Measurements from ENCODE around the gene UTP20.

UTP20 gene

DNA sequence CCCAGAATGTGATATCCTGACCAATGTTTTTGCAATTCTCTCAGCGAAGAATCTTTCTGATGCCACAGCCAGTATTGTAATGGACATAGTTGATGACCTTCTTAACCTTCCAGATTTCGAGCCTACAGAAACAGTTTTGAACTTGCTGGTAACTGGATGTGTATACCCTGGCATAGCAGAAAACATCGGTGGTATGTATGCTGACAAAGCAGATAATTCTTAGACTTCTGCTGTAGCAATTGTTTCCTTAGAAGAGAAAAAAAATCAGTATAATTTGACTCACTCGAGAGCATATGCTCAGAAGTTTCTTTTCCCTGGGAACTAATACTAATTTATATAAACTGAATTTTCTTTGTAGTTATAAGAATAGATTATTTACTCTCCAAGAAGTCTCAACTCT is 58.2 kb downstream of the UTP20 start:
- Histone ChIP-seq H3K9me3 (ENCODE audit: control insufficient read depth, insufficient read depth, low read length) (no peaks in the 10 kb centered on the region), H3K4me1 (ENCODE audit: control insufficient read depth, low read length) (no peaks in the 10 kb centered on the region), H3K9me2 (replicated peaks; ENCODE audit: control insufficient read depth, low read length) (no peaks in the 10 kb centered on the region), H3K4me3 (ENCODE audit: low read length) (no peak overlapping the region), H3K36me3 (ENCODE audit: control insufficient read depth, low read length) (peaks cover 60% of the 10 kb centered on the region), H3K79me2 (ENCODE audit: control insufficient read depth, low read length) (no peaks in the 10 kb centered on the region), H3K27ac (ENCODE audit: low read depth, low read length) (no peak overlapping the region), H3K27me3 (ENCODE audit: control insufficient read depth, low read length) (no peaks in the 10 kb centered on the region), H3F3A (ENCODE audit: control insufficient read depth, insufficient read depth) (no peaks in the 10 kb centered on the region), H4K20me1 (ENCODE audit: control insufficient read depth, insufficient read depth, low read depth, low read length) (no peaks in the 10 kb centered on the region), H3K4me2 (ENCODE audit: low read length) (no peak overlapping the region)
- TF ChIP-seq EZH2phosphoT487 (IDR thresholded peaks at IDR 0.05; ENCODE audit: borderline replicate concordance, low read length) = no peak
- TF ChIP-seq, protein P1, sequence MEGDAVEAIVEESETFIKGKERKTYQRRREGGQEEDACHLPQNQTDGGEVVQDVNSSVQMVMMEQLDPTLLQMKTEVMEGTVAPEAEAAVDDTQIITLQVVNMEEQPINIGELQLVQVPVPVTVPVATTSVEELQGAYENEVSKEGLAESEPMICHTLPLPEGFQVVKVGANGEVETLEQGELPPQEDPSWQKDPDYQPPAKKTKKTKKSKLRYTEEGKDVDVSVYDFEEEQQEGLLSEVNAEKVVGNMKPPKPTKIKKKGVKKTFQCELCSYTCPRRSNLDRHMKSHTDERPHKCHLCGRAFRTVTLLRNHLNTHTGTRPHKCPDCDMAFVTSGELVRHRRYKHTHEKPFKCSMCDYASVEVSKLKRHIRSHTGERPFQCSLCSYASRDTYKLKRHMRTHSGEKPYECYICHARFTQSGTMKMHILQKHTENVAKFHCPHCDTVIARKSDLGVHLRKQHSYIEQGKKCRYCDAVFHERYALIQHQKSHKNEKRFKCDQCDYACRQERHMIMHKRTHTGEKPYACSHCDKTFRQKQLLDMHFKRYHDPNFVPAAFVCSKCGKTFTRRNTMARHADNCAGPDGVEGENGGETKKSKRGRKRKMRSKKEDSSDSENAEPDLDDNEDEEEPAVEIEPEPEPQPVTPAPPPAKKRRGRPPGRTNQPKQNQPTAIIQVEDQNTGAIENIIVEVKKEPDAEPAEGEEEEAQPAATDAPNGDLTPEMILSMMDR (IDR thresholded peaks at IDR 0.05; ENCODE audit: low read depth, low read length, poor library complexity, severe bottlenecking) = no peak

DNA sequence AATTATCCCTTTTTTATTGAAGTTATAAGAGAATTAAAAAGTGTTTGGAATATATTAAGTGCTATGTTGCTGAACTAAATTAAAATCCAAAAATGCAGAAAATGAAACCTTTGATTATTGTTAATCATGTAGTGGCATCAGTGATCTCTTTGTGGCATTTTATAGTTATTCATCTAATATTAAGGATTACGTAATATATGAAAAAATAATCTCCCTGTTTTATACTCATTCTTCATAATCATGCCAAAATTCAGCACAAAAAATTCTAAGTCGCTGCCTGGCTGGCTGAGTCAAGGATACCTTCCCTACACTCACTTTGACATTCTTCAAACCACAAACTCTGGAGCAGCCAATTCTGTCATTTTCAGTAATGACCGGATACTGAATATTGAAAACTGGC is 64.0 kb downstream of the UTP20 start:
- Histone ChIP-seq H3K4me2 (ENCODE audit: low read length) (no peak overlapping the region), H3K9me3 (ENCODE audit: control insufficient read depth, insufficient read depth, low read length) (no peaks in the 10 kb centered on the region), H3K4me3 (ENCODE audit: low read length) (no peak overlapping the region), H3K36me3 (ENCODE audit: control insufficient read depth, low read length) (peaks cover 75% of the 10 kb centered on the region), H3K9me2 (replicated peaks; ENCODE audit: control insufficient read depth, low read length) (no peaks in the 10 kb centered on the region), H3F3A (ENCODE audit: control insufficient read depth, insufficient read depth) (peaks cover 4% of the 10 kb centered on the region; the same call in 1 of the 2 replicates), H3K79me2 (ENCODE audit: control insufficient read depth, low read length) (no peaks in the 10 kb centered on the region), H3K27ac (ENCODE audit: low read depth, low read length) (no peak overlapping the region), H3K27me3 (ENCODE audit: control insufficient read depth, low read length) (no peaks in the 10 kb centered on the region), H3K4me1 (ENCODE audit: control insufficient read depth, low read length) (peaks cover 17% of the 10 kb centered on the region), H4K20me1 (ENCODE audit: control insufficient read depth, insufficient read depth, low read depth, low read length) (no peaks in the 10 kb centered on the region)
- TF ChIP-seq, protein P1 (IDR thresholded peaks at IDR 0.05; ENCODE audit: low read depth, low read length, poor library complexity, severe bottlenecking) = no peak
- no peak for TF ChIP-seq EZH2phosphoT487 (IDR thresholded peaks at IDR 0.05; ENCODE audit: borderline replicate concordance, low read length)

DNA sequence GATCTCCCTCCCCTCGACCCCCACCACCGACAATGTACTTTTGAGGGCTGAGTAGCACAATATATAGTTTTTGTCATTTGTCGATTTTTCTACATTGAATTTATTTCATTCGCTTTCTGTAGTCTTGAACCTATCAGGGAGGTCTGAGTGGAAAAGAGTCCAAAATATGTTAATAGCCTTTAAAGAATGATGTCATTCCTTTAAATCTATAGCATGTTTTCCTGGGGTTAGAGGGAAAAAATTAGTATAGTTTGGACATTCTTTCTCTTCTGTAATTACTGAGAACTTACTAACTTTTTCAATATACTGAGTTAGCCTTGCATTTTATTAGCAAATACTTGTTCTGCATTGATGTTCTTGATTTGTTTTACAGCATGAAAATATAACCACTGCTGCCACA is 71.8 kb downstream of the UTP20 start:
- H3K4me2 ChIP-seq (ENCODE audit: low read length) = no peak overlapping the region
- H3K27ac ChIP-seq (ENCODE audit: low read depth, low read length) = no peak overlapping the region
- no peaks in the 10 kb centered on the region for H3K79me2 ChIP-seq (ENCODE audit: control insufficient read depth, low read length)
- no peak overlapping the region for H3K4me3 ChIP-seq (ENCODE audit: low read length)
- H3F3A ChIP-seq (ENCODE audit: control insufficient read depth, insufficient read depth) = no peaks in the 10 kb centered on the region; the same call in 1 of the 2 replicates
- no peaks in the 10 kb centered on the region for H3K9me2 ChIP-seq (replicated peaks; ENCODE audit: control insufficient read depth, low read length)
- H3K9me3 ChIP-seq (ENCODE audit: control insufficient read depth, insufficient read depth, low read length) = no peaks in the 10 kb centered on the region
- TF ChIP-seq EZH2phosphoT487 (IDR thresholded peaks at IDR 0.05; ENCODE audit: borderline replicate concordance, low read length) = no peak
- TF ChIP-seq, protein P1 (IDR thresholded peaks at IDR 0.05; ENCODE audit: low read depth, low read length, poor library complexity, severe bottlenecking) = no peak
- H3K27me3 ChIP-seq (ENCODE audit: control insufficient read depth, low read length) = no peaks in the 10 kb centered on the region
- H3K36me3 ChIP-seq (ENCODE audit: control insufficient read depth, low read length) = peaks cover 78% of the 10 kb centered on the region
- H3K4me1 ChIP-seq (ENCODE audit: control insufficient read depth, low read length) = no peaks in the 10 kb centered on the region
- no peaks in the 10 kb centered on the region for H4K20me1 ChIP-seq (ENCODE audit: control insufficient read depth, insufficient read depth, low read depth, low read length)

Measured in DOHH2 (cell line).